Measurements from ENCODE around the gene MUC7.

DNA sequence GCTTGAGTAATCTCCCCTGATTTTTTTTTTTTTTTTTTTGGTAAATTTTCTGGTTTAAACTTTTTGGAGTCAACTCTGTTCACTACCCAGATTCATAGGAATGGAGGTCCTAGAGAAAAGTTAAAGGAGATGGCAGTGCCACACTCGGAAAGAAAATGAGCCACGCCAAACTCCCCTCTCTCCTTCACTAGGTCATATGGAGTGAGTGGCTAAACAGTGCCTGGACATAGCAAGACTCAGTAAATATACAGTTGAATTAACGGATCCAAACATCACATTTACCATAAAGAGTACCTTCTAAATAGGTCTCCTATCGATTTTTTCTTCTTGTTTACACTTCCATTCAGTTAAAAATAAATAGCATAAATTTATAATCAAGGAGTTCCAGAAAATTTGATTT is 32.7 kb downstream of the MUC7 start:
- TF ChIP-seq, protein P1, sequence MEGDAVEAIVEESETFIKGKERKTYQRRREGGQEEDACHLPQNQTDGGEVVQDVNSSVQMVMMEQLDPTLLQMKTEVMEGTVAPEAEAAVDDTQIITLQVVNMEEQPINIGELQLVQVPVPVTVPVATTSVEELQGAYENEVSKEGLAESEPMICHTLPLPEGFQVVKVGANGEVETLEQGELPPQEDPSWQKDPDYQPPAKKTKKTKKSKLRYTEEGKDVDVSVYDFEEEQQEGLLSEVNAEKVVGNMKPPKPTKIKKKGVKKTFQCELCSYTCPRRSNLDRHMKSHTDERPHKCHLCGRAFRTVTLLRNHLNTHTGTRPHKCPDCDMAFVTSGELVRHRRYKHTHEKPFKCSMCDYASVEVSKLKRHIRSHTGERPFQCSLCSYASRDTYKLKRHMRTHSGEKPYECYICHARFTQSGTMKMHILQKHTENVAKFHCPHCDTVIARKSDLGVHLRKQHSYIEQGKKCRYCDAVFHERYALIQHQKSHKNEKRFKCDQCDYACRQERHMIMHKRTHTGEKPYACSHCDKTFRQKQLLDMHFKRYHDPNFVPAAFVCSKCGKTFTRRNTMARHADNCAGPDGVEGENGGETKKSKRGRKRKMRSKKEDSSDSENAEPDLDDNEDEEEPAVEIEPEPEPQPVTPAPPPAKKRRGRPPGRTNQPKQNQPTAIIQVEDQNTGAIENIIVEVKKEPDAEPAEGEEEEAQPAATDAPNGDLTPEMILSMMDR (conservative IDR thresholded peaks at IDR 0.05): no peak
- TF ChIP-seq EZH2 (IDR thresholded peaks at IDR 0.05; ENCODE audit: low read depth): no peak

Data from PC-9 (cell line).